ENCODE data around the gene RHBG.

The RHBG gene

DNA sequence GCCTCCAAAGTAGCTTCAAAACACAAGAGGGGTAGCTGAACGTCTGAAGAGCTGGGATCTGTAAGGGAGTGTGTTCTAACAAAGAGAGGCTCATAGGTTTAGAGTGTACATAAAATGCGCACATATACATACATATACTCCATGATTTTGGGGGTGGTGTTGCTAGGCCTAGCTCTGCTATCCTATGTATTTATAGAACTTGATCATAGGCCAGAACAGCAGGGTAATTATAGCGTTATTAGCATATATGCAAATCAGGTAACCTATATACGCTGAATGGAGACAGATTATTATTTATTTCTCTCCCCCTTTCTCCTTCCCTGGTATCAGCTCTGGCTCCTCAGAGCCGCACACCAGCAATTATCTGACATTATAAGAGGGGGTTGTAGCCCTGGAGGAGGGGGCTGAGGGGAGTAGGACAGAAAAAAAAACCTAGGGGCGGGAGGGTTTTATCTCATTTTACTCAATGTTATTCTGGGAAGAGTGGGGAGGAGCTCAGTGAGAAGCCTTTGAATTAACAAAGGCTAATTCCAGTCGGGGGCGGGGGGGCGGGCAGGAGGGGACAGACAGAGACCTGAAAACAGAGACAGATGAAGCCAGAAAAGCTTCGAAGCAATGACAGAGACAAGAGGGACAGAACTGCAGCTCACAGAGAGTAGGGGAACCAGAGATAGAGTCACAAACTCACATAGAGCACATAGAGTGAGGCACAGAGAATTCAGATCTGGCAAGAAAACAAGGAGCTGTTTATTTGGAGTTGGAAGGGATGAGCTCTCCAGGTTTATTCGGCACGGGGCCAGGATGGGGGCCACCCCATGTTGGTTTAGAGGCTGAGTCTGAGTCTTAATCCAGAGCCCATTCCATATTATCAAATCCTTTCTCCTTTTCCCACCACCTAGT is 63.0 kb downstream of the RHBG start:
- H3K4me3 ChIP-seq (replicated peaks; ENCODE audit: low read depth, low read length) = no peak overlapping the region
- no peak for DNase-seq (ENCODE audit: extremely low read depth, insufficient read length)
- peaks cover 10% of the 10 kb centered on the region for H3K27me3 ChIP-seq (replicated peaks; ENCODE audit: control insufficient read depth, insufficient read depth, low read length)
- no peaks in the 10 kb centered on the region for H3K36me3 ChIP-seq (ENCODE audit: control insufficient read depth, insufficient read depth, low read length)
- TF ChIP-seq, protein P1, sequence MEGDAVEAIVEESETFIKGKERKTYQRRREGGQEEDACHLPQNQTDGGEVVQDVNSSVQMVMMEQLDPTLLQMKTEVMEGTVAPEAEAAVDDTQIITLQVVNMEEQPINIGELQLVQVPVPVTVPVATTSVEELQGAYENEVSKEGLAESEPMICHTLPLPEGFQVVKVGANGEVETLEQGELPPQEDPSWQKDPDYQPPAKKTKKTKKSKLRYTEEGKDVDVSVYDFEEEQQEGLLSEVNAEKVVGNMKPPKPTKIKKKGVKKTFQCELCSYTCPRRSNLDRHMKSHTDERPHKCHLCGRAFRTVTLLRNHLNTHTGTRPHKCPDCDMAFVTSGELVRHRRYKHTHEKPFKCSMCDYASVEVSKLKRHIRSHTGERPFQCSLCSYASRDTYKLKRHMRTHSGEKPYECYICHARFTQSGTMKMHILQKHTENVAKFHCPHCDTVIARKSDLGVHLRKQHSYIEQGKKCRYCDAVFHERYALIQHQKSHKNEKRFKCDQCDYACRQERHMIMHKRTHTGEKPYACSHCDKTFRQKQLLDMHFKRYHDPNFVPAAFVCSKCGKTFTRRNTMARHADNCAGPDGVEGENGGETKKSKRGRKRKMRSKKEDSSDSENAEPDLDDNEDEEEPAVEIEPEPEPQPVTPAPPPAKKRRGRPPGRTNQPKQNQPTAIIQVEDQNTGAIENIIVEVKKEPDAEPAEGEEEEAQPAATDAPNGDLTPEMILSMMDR (IDR thresholded peaks at IDR 0.05; ENCODE audit: insufficient read depth, low read length, poor library complexity, severe bottlenecking) = no peak

DNA sequence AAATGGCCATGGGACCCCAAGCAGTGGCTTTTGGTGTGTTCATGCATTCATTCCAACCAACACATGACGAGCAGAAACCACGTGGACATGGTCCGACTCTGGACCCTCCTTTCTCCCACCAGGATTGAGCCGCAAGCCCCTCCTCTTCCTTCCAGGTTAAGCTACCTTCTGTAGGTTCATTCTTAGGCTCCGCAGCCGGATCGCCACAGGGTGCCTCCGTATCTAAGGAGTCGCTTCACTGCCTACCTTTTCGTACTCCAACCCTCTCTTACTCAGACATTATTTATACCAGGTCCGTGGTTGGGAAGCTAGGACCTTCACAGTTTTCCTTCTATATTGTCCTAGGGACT is 63.6 kb downstream of the RHBG start:
- Histone ChIP-seq H3K27me3 (replicated peaks; ENCODE audit: control insufficient read depth, insufficient read depth, low read length) (peaks cover 13% of the 10 kb centered on the region), H3K36me3 (ENCODE audit: control insufficient read depth, insufficient read depth, low read length) (no peaks in the 10 kb centered on the region), H3K4me3 (replicated peaks; ENCODE audit: low read depth, low read length) (no peak overlapping the region)
- TF ChIP-seq, protein P1 (IDR thresholded peaks at IDR 0.05; ENCODE audit: insufficient read depth, low read length, poor library complexity, severe bottlenecking) = no peak
- DNase-seq (ENCODE audit: extremely low read depth, insufficient read length) = no peak

DNA sequence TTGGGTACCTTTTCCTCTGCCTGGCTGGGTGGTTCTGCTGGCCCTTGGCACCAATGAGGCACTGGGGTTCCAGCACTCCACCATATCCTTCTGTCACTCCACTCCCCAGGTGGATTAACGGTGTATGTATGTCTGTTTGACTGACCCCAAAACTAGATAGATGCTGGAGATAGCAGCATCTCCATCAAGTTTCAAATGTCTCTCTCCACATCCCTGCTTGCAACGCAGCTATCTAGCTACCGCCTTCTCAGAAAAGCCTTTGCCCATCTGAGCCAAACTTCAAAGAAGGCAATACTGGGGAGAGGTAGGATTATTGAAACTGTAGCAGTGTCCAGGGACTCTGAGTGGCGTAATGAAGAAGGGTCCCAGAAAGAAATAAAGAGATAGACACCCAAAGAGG is 64.0 kb downstream of the RHBG start:
- DNase-seq (ENCODE audit: extremely low read depth, insufficient read length) = no peak
- no peak overlapping the region for H3K4me3 ChIP-seq (replicated peaks; ENCODE audit: low read depth, low read length)
- H3K27me3 ChIP-seq (replicated peaks; ENCODE audit: control insufficient read depth, insufficient read depth, low read length) = peaks cover 14% of the 10 kb centered on the region
- TF ChIP-seq, protein P1 (IDR thresholded peaks at IDR 0.05; ENCODE audit: insufficient read depth, low read length, poor library complexity, severe bottlenecking) = no peak
- H3K36me3 ChIP-seq (ENCODE audit: control insufficient read depth, insufficient read depth, low read length) = no peaks in the 10 kb centered on the region

DNA sequence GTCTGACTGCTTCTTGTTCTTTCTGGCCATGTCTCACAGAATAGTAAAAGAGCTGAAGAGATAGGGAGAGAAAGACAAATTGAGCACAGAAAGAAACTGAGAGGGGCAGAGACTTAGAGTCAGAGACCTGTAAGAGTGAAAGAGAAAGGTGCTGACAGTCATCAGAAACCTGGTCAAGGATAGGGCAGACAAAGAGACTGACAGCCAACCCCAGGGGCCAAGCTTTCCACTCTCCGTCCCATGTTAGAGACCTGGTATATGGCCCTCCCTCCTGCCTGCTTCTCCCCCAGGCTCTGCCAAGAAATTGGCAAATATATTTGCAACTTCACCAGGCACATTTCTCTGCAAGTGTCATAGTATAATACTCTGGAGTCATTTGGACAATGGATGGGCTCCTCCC is 64.6 kb downstream of the RHBG start:
- Histone ChIP-seq H3K4me3 (replicated peaks; ENCODE audit: low read depth, low read length) (no peak overlapping the region), H3K27me3 (replicated peaks; ENCODE audit: control insufficient read depth, insufficient read depth, low read length) (peaks cover 14% of the 10 kb centered on the region), H3K36me3 (ENCODE audit: control insufficient read depth, insufficient read depth, low read length) (no peaks in the 10 kb centered on the region)
- TF ChIP-seq, protein P1 (IDR thresholded peaks at IDR 0.05; ENCODE audit: insufficient read depth, low read length, poor library complexity, severe bottlenecking) = no peak
- no peak for DNase-seq (ENCODE audit: extremely low read depth, insufficient read length)

Data from GM06990 (cell line).